H9 (cell line): ENCODE results near the gene SERPINB2. TPM values are rescaled to one million over a fixed set of nuclear protein-coding genes. Genes with fewer than 3 reads are reported as not detected.

Experiments used
- DNase-seq: peaks from one replicate; pipeline ENCODE4 v3.0.0-alpha.2; 2017
- H2AFZ ChIP-seq: one replicate; pipeline ENCODE4 v1.6.1; 2013; ENCODE audit warnings: mild to moderate bottlenecking, low read length, control low read depth, moderate library complexity
- H2AK5ac ChIP-seq: 2 replicates; pipeline ENCODE4 v1.6.1; 2013; ENCODE audit warnings: low read length, control low read depth, mixed read lengths; ENCODE audit not compliant: insufficient read length
- H2BK120ac ChIP-seq: one replicate; pipeline ENCODE4 v1.6.1; 2013; ENCODE audit warnings: low read depth, mild to moderate bottlenecking, low read length, control low read depth, inconsistent platforms; ENCODE audit not compliant: poor library complexity, severe bottlenecking
- H2BK12ac ChIP-seq: 2 replicates; pipeline ENCODE4 v1.6.1; 2013; ENCODE audit warnings: low read length, control low read depth, mixed read lengths, low read depth; ENCODE audit not compliant: insufficient read length
- H2BK15ac ChIP-seq: 2 replicates; pipeline ENCODE4 v1.6.1; 2013; ENCODE audit warnings: low read depth, low read length, control low read depth
- H2BK20ac ChIP-seq: one replicate; pipeline ENCODE4 v1.6.1; 2013; ENCODE audit warnings: low read depth, mild to moderate bottlenecking, low read length, control low read depth, inconsistent platforms; ENCODE audit not compliant: poor library complexity, severe bottlenecking
- H2BK5ac ChIP-seq: 2 replicates; pipeline ENCODE4 v1.6.1; 2013; ENCODE audit warnings: low read length, control low read depth, mixed read lengths; ENCODE audit not compliant: insufficient read length
- H3K14ac ChIP-seq: 2 replicates; pipeline ENCODE4 v1.6.1; 2013; ENCODE audit warnings: low read length, control low read depth; ENCODE audit not compliant: insufficient read depth
- H3K18ac ChIP-seq: 2 replicates; pipeline ENCODE4 v1.6.1; 2013; ENCODE audit warnings: low read depth, mild to moderate bottlenecking, mixed read lengths, low read length, control low read depth; ENCODE audit not compliant: insufficient read length
- H3K23ac ChIP-seq: 2 replicates; pipeline ENCODE4 v1.6.1; 2013; ENCODE audit warnings: low read length, control low read depth, mixed read lengths, low read depth; ENCODE audit not compliant: insufficient read length
- H3K23me2 ChIP-seq: 2 replicates; pipeline ENCODE4 v1.6.1; 2013; ENCODE audit warnings: low read depth, mild to moderate bottlenecking, mixed read lengths, low read length, control low read depth; ENCODE audit not compliant: insufficient read length, poor library complexity, severe bottlenecking
- H3K27ac ChIP-seq: 2 replicates; pipeline ENCODE4 v1.5.1; 2013; ENCODE audit warnings: low read length, control low read depth, mixed read lengths, low read depth; ENCODE audit not compliant: insufficient read length
- H3K27me3 ChIP-seq: 2 replicates; pipeline ENCODE4 v1.6.1; 2013; ENCODE audit warnings: low read length, control low read depth, inconsistent platforms; ENCODE audit not compliant: insufficient read depth
- H3K4ac ChIP-seq: 2 replicates; pipeline ENCODE4 v1.6.1; 2013; ENCODE audit warnings: low read depth, mild to moderate bottlenecking, control low read depth, inconsistent platforms, low read length, moderate library complexity
- H3K4me1 ChIP-seq: 2 replicates; pipeline ENCODE4 v1.6.1; 2013; ENCODE audit warnings: low read length, control low read depth, inconsistent platforms; ENCODE audit not compliant: insufficient read depth
- H3K4me2 ChIP-seq: 2 replicates; pipeline ENCODE4 v1.6.1; 2013; ENCODE audit warnings: low read length, control low read depth, mixed read lengths; ENCODE audit not compliant: insufficient read length, insufficient read depth
- H3K56ac ChIP-seq: 2 replicates; pipeline ENCODE4 v1.6.1; 2013; ENCODE audit warnings: low read depth, mild to moderate bottlenecking, mixed read lengths, low read length, control low read depth; ENCODE audit not compliant: insufficient read length
- H3K79me1 ChIP-seq: 2 replicates; pipeline ENCODE4 v1.6.1; 2013; ENCODE audit warnings: low read depth, mild to moderate bottlenecking, moderate library complexity, low read length, control low read depth, inconsistent platforms; ENCODE audit not compliant: insufficient read depth, poor library complexity, severe bottlenecking
- H3K79me2 ChIP-seq: 2 replicates; pipeline ENCODE4 v1.6.1; 2013; ENCODE audit warnings: low read length, control low read depth, inconsistent platforms; ENCODE audit not compliant: insufficient read depth
- H3K9ac ChIP-seq: 2 replicates; pipeline ENCODE4 v1.6.1; 2013; ENCODE audit warnings: low read length, control low read depth, mixed read lengths; ENCODE audit not compliant: insufficient read length; ENCODE audit errors: extremely low read depth
- H3K9me3 ChIP-seq: one replicate; pipeline ENCODE4 v1.6.1; 2013; ENCODE audit warnings: low read depth, low read length, inconsistent platforms; ENCODE audit not compliant: control insufficient read depth
- H3T11ph ChIP-seq: one replicate; pipeline ENCODE4 v1.6.1; 2013; ENCODE audit warnings: mild to moderate bottlenecking, low read length, control low read depth, inconsistent platforms
- H4K20me1 ChIP-seq: one replicate; pipeline ENCODE4 v1.6.1; 2013; ENCODE audit not compliant: control insufficient read depth, insufficient read length, insufficient read depth
- H4K5ac ChIP-seq: 2 replicates; pipeline ENCODE4 v1.6.1; 2013; ENCODE audit warnings: low read depth, mild to moderate bottlenecking, mixed read lengths, low read length, control low read depth; ENCODE audit not compliant: insufficient read length
- H4K8ac ChIP-seq: replicated peaks from 2 replicates; pipeline ENCODE4 v1.6.1; 2013; ENCODE audit warnings: low read length, control low read depth, mixed read lengths, low read depth; ENCODE audit not compliant: insufficient read length
- H4K91ac ChIP-seq: 2 replicates; pipeline ENCODE4 v1.6.1; 2013; ENCODE audit warnings: low read depth, mild to moderate bottlenecking, moderate library complexity, mixed read lengths, low read length, control low read depth; ENCODE audit not compliant: insufficient read length
- H3K27ac Mint-ChIP-seq, 3 experiments: 2 replicates in 2 of 3; 3 replicates in 1 of 3; pipeline ENCODE4 v1.8.0; 2020 to 2021; ENCODE audit warnings: mixed read lengths in 3 of 3, mild to moderate bottlenecking in 1 of 3, moderate library complexity in 1 of 3
- H3K27me3 Mint-ChIP-seq: 2 replicates; pipeline ENCODE4 v1.8.0; 2021; ENCODE audit warnings: low read depth, mild to moderate bottlenecking, moderate library complexity, mixed read lengths
- H3K36me3 Mint-ChIP-seq, 3 experiments: 2 replicates in 2 of 3; 3 replicates in 1 of 3; pipeline ENCODE4 v1.8.0; 2020 to 2021; ENCODE audit warnings: low read depth in 3 of 3, mixed read lengths in 3 of 3; ENCODE audit not compliant: insufficient read depth in 1 of 3
- H3K4me1 Mint-ChIP-seq, 2 experiments: 2 replicates each; pipeline ENCODE4 v1.8.0; 2020; ENCODE audit warnings: mixed read lengths in 2 of 2
- H3K4me3 Mint-ChIP-seq, 2 experiments: 2 replicates in 1 of 2; 3 replicates in 1 of 2; pipeline ENCODE4 v1.8.0; 2020 to 2021; ENCODE audit warnings: mild to moderate bottlenecking in 2 of 2, mixed read lengths in 2 of 2, moderate library complexity in 1 of 2
- H3K9me3 Mint-ChIP-seq, 2 experiments: 2 replicates in 1 of 2; 3 replicates in 1 of 2; pipeline ENCODE4 v1.8.0; 2020; ENCODE audit warnings: mild to moderate bottlenecking in 2 of 2, mixed read lengths in 2 of 2, moderate library complexity in 1 of 2
- CTCF ChIP-seq: fragments of 200-600 bp; sonication (generic); conservative IDR thresholded peaks from 3 replicates; pipeline ENCODE4 v1.8.0; 2021; ENCODE audit warnings: antibody characterized with exemption, mild to moderate bottlenecking
- WGBS: extraction: QIAGEN DNeasy Blood & Tissue Kit; methylation state at CpG from one replicate; pipeline ENCODE4 v1.1.7; 2013; ENCODE audit warnings: missing lambda C conversion rate, low lambda C conversion rate, mixed read lengths; ENCODE audit not compliant: insufficient read length; ENCODE audit errors: extremely low coverage; 5-methylcytosine and 5-hydroxymethylcytosine counted together
- total RNA-seq: library from RNA; stranded (reverse); gene quantifications from 2 replicates; pipeline ENCODE4 v1.2.1, GENCODE V29; 2021

SERPINB2 gene
- total RNA-seq, 1 experiment from 2014 or later: not detected

- TF ChIP-seq CTCF: no peak
- Histone ChIP-seq H3K23me2 (no peaks in the 10 kb centered on the region), H3K79me2 (no peaks in the 10 kb centered on the region), H3K4me2 (no peak overlapping the region), H4K8ac (no peak overlapping the region), H3K23ac (no peak overlapping the region), H3K56ac (no peak overlapping the region), H2AK5ac (no peak overlapping the region), H2BK5ac (no peak overlapping the region), H2BK120ac (no peak overlapping the region), H3K4me1 (no peaks in the 10 kb centered on the region), H3K27ac (no peak overlapping the region), H3K14ac (no peak overlapping the region), H2BK15ac (no peak overlapping the region), H2BK20ac (no peak overlapping the region), H4K91ac (no peak overlapping the region), H3K9me3 (no peaks in the 10 kb centered on the region), H4K20me1 (no peaks in the 10 kb centered on the region), H3K4ac (no peak overlapping the region), H4K5ac (no peak overlapping the region), H2AFZ (no peak overlapping the region), H2BK12ac (no peak overlapping the region), H3K27me3 (no peaks in the 10 kb centered on the region), H3T11ph (no peak overlapping the region), H3K79me1 (no peaks in the 10 kb centered on the region), H3K18ac (no peak overlapping the region), H3K9ac (no peak overlapping the region)
- Mint-ChIP-seq H3K36me3 (peaks cover 0 to 8% (median 0%) of the 10 kb centered on the region in 3 experiments; a peak in 4 of 7 replicates), H3K27ac (no peak overlapping the region), H3K27me3 (peaks cover 1% of the 10 kb centered on the region; the same call in 1 of the 2 replicates), H3K4me3 (no peak overlapping the region), H3K9me3 (peaks cover 0 to 11% of the 10 kb centered on the region in 2 experiments; a peak in 4 of 5 replicates), H3K4me1 (peaks cover 7 to 11% of the 10 kb centered on the region in 2 experiments)
- no CpG with 5 or more reads among the region's 1 CpG for WGBS
- DNase-seq: no peak
Measured at GRCh38 chr18:63906056-63906455, 18.6 kb downstream of the SERPINB2 start.
